HG03558 (cell line): Measurements from ENCODE around the gene ARHGEF1.

Experiments used
- ATAC-seq: cut with Tn5 transposase; IDR thresholded peaks from one replicate; pipeline ENCODE4 v1.9.1; 2021; ENCODE audit warnings: moderate number of reproducible peaks; ENCODE audit not compliant: unreplicated experiment; ENCODE audit errors: extremely low read depth

The ARHGEF1 gene

GRCh38 chr19:41882568-41883462, at the start of gene ARHGEF1:
TSS of gene ARHGEF1 (plus strand) at chr19:41883184. CDS start at chr19:41888083, 4,899 bp downstream.
- ATAC-seq, result no peak

GRCh38 chr19:41837981-41838708, 44.8 kb upstream of the ARHGEF1 start:
- ATAC-seq, result no peak

GRCh38 chr19:41839211-41839610, 43.8 kb upstream of the ARHGEF1 start:
- no peak for ATAC-seq

- ATAC-seq, result no peak
Measured at GRCh38 chr19:41843371-41843770, 39.6 kb upstream of the ARHGEF1 start.

- ATAC-seq, result no peak
Measured at GRCh38 chr19:41844601-41845000, 38.4 kb upstream of the ARHGEF1 start, which contains the start of gene LYPD4. TSS of gene LYPD4 (minus strand) at chr19:41844683. CDS start at chr19:41839285, 5,398 bp downstream.

GRCh38 chr19:41845001-41845050, 38.2 kb upstream of the ARHGEF1 start, which contains the start of gene DMRTC2:
TSS of gene DMRTC2 (plus strand) at chr19:41845042. CDS start at chr19:41847429, 2,387 bp downstream.
- ATAC-seq, result no peak

GRCh38 chr19:41845051-41845590, 37.9 kb upstream of the ARHGEF1 start:
- no peak for ATAC-seq

GRCh38 chr19:41847351-41848105, 35.5 kb upstream of the ARHGEF1 start:
- no peak for ATAC-seq

GRCh38 chr19:41848666-41849065, 34.3 kb upstream of the ARHGEF1 start:
- ATAC-seq, result no peak

- ATAC-seq, result no peak
Measured at GRCh38 chr19:41849067-41849466, 33.9 kb upstream of the ARHGEF1 start.

GRCh38 chr19:41850381-41850780, 32.6 kb upstream of the ARHGEF1 start:
- no peak for ATAC-seq

GRCh38 chr19:41851456-41851855, 31.5 kb upstream of the ARHGEF1 start:
- ATAC-seq, result no peak

GRCh38 chr19:41853344-41853743, 29.6 kb upstream of the ARHGEF1 start:
- ATAC-seq, result no peak

- no peak for ATAC-seq
Measured at GRCh38 chr19:41853768-41854167, 29.2 kb upstream of the ARHGEF1 start.

- ATAC-seq, result no peak
Measured at GRCh38 chr19:41859213-41859617, 23.8 kb upstream of the ARHGEF1 start.

GRCh38 chr19:41859618-41860418, 23.2 kb upstream of the ARHGEF1 start, which contains the start of gene RPS19:
TSS of gene RPS19 (plus strand) at chr19:41860255. CDS start at chr19:41860775, 520 bp downstream.
- ATAC-seq, result peak; percentile 54

GRCh38 chr19:41860419-41861115, 22.4 kb upstream of the ARHGEF1 start:
- no peak for ATAC-seq

- no peak for ATAC-seq
Measured at GRCh38 chr19:41861116-41861768, 21.7 kb upstream of the ARHGEF1 start.

GRCh38 chr19:41861846-41862245, 21.1 kb upstream of the ARHGEF1 start:
- ATAC-seq, result no peak
